Gastroesophageal sphincter (tissue), 3 donors: Measurements from ENCODE around the gene MED17.

Experiments
- CTCF ChIP-seq, 4 experiments: fragments of 200-600 bp in 2 of 4; fragments of 450-650 bp in 2 of 4; sonication (generic) in 1 of 4; IDR thresholded peaks; one replicate each; pipeline ENCODE4 v1.5.1; 2017 to 2019; ENCODE audit warnings: antibody characterized with exemption in 4 of 4, mild to moderate bottlenecking in 2 of 4, moderate library complexity in 2 of 4
- EP300 ChIP-seq: sonication (generic); formaldehyde crosslinking; IDR thresholded peaks from one replicate; pipeline ENCODE4 v1.6.1; 2017; ENCODE audit warnings: antibody characterized with exemption, mild to moderate bottlenecking
- POLR2A ChIP-seq, 2 donors: fragments of 450-650 bp; IDR thresholded peaks; one replicate each; pipeline ENCODE4 v1.6.1; 2017; ENCODE audit warnings: antibody characterized with exemption in 2 of 2, mild to moderate bottlenecking in 2 of 2, moderate library complexity in 1 of 2
- POLR2AphosphoS5 ChIP-seq: sonication (generic); formaldehyde crosslinking; IDR thresholded peaks from one replicate; pipeline ENCODE4 v1.6.1; 2017; ENCODE audit warnings: antibody characterized with exemption

GRCh38 chr11:93852242-93852641 lies 68.2 kb downstream of the MED17 start:
- TF ChIP-seq CTCF (IDR thresholded peaks at IDR 0.05) (no peak), POLR2A (IDR thresholded peaks at IDR 0.05) (no peak), POLR2AphosphoS5 (no peak), EP300 (no peak)
